GM19467 (cell line): Measurements from ENCODE around the gene AIRE.
"Not testable (repeated sequence)": the region's sequence is repeated elsewhere in the genome, so short reads cannot be mapped to it uniquely, and the experiment has no call there.

Source experiments
- ATAC-seq: cut with Tn5 transposase; IDR thresholded peaks from one replicate; pipeline ENCODE4 v1.9.1; 2021; ENCODE audit warnings: mild to moderate bottlenecking, moderate library complexity; ENCODE audit not compliant: unreplicated experiment

The AIRE gene

DNA sequence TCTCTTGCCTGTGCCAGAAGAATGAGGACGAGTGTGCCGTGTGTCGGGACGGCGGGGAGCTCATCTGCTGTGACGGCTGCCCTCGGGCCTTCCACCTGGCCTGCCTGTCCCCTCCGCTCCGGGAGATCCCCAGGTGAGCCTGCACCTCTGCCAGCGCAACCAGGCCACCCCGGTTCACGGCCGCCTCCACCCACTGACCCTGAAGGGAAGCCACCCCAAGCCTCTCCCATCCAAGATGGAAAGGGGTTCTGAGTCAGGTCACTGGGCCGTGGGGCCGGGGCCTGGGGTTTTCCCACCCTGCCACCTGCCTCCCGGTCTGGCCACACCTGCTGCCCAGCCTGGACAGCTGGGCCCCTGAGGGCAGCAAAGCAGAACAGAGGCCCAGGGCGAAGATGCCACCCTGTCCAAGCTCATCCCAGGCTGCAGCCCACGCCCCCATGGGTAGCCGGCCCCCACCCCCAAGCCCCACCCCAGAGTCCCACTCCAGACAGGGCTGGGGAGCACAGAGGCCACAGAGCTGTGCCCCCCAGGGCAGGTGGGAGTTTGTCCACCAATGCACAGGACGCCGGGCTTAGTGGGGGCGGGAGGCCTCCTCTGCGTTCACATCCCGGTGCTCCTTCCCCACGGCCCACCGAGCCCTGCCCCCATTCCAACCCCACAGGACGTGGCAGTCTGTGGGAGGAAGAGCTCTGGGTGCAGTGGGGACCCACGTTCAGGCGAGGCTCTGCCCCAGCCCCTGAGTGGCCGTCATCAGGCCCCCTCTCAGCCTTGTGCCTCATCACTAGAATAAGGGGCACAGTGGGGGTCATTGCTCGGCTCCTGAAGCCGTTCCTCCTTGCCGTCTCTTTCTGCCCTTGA, 5.6 kb downstream of the AIRE start:
- ATAC-seq = no peak

DNA sequence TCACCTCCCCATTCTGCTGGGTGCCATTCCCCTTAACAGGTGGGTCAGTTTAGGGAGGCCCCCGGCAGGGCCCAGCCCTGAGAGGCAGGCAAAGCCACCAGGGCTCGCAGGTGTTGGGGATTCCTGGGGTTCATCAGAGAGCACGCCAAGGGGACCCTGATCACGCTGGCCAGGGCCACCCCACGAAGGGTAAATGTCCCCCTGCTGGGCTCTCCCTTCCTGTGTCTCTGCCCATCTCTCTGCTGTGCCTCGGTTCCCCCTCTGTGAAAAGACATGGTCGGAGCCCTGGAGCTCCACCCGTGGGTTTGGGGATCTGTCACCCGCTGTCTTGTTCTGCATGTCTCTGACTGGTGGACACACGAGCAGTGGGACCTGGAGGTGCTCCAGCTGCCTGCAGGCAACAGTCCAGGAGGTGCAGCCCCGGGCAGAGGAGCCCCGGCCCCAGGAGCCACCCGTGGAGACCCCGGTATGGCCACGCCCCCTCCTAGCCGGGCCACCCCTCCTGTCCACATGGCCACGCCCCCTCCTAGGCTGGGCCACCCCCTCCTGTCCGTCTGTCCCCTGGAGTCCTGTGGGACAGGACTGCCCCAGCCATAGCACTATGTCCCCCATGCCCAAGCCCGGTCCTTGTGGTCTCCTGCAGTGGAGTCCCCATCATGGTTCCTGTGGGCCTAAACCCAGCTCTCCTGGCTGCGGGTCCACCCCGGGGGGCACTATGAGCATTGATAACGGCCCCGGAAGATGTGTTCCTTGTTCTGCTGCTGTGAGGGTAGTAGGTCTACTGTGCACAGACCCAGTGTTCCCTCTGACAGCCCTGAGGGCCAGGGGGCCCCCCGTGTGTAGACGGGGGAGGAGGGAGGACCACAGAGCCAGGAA, 6.5 kb downstream of the AIRE start:
- ATAC-seq = no peak

- ATAC-seq = no peak
These were observed 7.1 kb downstream of the AIRE start for GRCh38 chr21:44292812-44293195.

GRCh38 chr21:44293551-44294231, 8.0 kb downstream of the AIRE start:
- no peak for ATAC-seq

GRCh38 chr21:44294391-44295162, 8.9 kb downstream of the AIRE start:
- ATAC-seq = no peak

DNA sequence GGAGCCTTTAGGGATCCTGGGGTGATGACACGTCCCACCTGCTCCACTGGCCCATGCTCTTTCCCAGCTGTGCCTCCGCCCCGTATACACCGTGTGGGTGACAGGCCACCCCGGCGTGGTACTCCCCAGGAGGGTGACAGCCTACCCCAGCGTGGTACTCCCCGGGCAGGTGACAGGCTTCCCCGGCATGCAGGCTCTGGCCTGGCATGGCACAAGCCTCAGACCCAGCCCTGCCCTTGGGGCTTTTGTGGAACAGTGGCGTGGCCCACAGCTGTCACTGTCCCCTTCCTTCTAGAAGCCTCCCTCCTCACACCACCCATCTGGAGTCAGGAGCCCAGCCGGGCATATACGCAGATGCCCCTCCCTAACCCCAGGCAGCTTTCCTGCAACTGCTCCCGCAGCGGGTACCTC, 9.5 kb downstream of the AIRE start:
- ATAC-seq = no peak

GRCh38 chr21:44295646-44296045, 10.0 kb downstream of the AIRE start:
- no peak for ATAC-seq

GRCh38 chr21:44296103-44296519, 10.4 kb downstream of the AIRE start:
- ATAC-seq = no peak

DNA sequence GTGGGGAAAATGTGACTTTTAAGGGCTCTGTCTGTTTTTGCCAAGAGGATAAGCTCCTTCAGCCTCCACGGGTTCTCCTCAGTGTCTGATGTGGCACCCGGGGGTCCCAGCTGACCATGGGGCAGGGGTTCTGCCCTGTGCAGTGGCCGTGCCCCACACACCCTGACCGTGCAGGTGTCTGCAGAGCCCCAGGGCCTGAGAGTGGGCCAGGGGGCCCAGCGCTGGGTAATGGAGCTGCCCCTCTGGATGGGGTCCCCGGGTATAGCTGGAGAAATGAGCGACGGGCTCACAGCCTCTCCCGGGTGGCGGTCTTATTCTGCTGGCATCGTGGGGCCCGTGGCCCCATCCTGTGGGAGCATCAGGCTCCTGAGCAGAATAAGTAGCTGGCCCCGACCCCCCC, 11.2 kb downstream of the AIRE start:
- no peak for ATAC-seq

DNA sequence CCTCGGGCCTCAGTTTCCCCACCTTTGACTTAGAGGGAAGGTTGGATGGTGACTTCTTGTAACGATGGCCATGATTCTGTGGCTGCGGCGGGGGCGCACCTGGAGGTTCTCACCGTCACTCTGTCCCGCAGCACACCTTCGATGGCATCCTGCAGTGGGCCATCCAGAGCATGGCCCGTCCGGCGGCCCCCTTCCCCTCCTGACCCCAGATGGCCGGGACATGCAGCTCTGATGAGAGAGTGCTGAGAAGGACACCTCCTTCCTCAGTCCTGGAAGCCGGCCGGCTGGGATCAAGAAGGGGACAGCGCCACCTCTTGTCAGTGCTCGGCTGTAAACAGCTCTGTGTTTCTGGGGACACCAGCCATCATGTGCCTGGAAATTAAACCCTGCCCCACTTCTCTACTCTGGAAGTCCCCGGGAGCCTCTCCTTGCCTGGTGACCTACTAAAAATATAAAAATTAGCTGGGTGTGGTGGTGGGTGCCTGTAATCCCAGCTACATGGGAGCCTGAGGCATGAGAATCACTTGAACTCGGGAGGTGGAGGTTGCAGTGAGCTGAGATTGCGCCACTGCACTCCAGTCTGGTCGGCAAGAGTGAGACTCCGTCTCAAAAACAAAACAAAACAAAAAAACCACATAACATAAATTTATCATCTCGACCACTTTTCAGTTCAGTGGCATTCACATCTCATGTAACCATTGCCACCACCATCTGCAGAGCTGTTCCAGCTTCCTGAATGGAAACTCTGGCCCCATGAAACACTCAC, 12.0 kb downstream of the AIRE start:
- no peak for ATAC-seq

- ATAC-seq = no peak
These were observed 12.6 kb downstream of the AIRE start for GRCh38 chr21:44298301-44298700.

DNA sequence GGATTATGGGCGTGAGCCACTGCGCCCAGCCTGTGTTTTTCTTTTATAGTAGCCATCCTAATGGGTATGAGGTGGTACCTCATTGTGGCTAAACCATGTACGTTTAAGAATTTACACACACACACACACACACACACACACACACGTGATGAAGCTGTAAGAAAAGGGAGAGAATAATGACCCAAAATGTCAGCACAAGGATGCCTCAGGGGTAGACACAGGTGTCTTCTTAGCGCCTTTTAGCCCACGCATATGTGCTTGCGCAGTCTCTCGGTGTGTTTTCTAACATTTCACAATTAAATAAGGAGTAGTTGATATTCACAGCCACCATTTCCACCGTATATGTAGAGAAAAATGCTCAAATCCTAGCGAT, 13.4 kb downstream of the AIRE start:
- ATAC-seq = no peak

DNA sequence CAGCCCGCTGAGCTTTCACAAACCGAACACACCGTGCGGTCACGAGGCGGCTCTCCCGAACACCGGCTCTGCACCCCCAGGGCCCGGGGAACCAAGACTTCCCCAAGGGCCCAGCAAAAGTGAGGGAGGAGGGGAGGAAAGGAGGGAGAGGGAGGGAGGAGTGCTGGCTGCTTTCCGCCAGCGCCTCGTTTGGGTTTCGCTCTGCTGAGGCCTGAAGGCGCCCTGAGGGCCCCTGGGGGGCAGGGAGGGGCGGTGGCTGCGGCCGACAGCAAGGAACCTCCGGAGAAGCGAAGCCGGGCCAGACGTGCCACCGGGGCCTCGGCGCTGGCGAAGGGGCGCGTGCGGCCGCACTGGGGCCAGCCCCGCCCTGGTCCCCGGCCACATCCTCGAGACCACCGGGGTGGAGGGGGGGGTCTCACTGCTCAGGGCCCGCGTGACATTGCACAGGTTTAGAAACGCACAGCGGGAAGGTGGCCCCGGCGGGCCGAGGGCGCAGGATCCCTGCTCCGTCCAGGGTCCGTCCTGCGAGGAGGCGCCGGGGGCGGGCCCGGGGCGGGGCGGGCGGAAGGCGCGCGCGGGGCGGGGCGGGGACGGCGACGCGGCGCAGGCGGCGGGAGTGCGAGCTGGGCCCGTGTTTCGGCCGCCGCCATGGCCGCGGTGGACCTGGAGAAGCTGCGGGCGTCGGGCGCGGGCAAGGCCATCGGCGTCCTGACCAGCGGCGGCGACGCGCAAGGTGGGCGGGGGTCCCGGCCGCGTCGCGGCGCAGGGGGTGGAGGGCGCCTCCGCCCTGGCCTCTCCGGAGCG, 14.0 kb downstream of the AIRE start, which contains the start of gene PFKL:
Gene PFKL, plus strand, starts transcription at position 596 of the 804 bp plus-strand sequence. Its CDS starts 53 bp downstream, at position 649.
- peak; percentile 45 for ATAC-seq

DNA sequence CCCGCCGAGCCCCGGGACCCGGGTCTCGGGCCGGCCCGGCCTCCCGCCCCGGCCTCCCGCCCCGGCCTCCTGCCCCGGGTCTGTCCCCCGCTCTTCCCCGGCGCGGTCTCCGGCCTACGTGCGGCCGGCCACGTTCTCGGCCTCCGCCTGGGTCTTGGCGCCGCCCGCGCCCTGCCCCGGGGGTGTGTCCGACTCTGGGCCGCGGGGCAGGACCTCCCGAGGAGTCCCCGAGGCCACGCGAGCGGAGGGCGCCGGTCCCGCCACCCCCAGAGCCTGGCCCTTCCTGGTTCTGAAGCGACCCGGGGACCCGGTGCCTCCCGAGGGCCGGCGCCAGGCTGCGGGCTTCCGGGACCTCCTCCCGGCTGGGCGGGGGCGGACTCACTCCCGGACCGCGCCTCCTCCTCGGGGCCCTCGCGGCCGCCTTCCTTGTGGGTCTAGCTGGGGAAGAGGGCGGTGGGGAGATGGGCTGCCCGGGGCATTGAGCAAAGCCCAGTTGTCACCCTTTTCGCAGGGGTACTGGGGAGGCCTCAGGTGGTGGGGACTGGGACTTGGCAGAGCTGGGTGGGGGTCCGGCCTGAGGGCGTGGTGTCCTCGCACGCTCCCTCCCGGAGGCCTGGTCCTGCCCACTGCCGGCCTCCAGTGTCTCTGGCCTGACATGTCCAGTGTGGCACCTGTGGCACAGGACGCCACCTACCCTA, 14.7 kb downstream of the AIRE start:
- peak; percentile 31 for ATAC-seq

DNA sequence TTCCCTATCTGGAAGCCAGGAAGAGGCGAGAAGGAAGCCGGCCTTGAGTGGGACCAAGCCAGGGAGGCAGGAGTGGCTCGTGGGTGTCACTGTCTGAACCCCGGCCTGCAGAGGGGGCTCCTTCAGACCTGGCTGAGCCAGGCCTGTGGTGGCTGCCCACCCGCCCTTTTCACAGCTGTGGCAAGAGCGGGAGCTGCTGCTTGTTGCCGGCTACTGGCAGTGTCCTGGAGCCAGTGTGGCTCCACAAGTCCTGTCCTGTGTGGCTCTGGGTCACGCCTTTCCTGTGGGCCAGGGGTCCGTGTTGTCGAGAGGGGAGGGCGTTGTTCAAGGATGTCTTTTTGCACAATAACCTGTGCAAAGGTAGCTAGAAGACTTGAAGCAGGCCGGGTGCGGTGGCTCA, 15.5 kb downstream of the AIRE start:
- ATAC-seq = no peak

GRCh38 chr21:44301961-44302406, 16.3 kb downstream of the AIRE start:
- ATAC-seq = no peak

DNA sequence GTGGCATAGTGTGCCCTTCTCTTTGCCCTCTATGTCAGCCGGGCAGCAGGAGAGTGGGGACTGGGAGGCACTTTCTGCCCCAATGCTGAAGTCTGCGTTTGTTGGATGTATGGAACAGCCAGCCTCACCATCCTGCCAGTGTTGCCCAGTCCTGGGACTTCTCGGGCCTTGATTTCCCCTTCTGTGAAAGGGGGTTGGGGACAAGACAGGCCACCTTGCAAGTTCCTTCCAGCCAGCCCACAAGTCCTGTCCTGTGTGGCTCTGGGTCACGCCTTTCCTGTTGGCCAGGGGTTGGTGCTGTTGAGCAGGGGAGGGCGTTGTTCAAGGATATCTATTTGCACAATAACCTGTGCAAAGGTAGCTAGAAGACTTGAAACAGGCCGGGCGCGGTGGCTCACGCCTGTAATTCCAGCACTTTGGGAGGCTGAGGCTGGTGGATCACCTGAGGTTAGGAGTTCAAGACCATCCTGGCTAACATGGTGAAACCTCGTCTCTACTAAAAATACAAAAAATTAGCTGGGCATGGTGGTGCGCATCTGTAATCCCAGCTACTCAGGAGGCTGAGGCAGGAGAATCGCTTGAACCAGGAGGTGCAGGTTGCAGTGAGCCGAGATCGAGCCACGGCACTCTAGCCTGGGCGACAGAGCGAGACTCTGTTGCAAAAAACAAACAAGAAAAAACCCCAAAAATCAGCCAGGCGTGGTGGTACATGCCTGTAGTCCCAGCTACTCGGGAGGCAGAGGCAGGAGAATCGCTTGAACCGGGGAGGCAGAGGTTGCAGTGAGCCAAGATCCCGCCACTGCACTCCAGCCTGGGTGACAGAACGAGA, 17.1 kb downstream of the AIRE start:
- ATAC-seq = not testable (repeated sequence)
